Hepatocyte (in vitro differentiated cells): ENCODE measurements around the gene CSTPP1. TPM values are rescaled to one million over a fixed set of nuclear protein-coding genes. Genes with fewer than 3 reads are reported as not detected.

ENCODE experiments used
- DNase-seq: peaks from one replicate; pipeline ENCODE4 v3.0.0-alpha.2; 2016; ENCODE audit warnings: low spot score
- H2AFZ ChIP-seq: fragments of 200-600 bp; sonication (generic); 2 replicates; pipeline ENCODE4 v1.6.0; 2016; ENCODE audit warnings: antibody characterized with exemption, mild to moderate bottlenecking
- H3K27ac ChIP-seq: fragments of 200-600 bp; sonication (generic); 2 replicates; pipeline ENCODE4 v1.5.1; 2016; ENCODE audit warnings: mild to moderate bottlenecking
- H3K27me3 ChIP-seq: fragments of 200-600 bp; sonication (generic); 2 replicates; pipeline ENCODE4 v1.6.1; 2016
- H3K36me3 ChIP-seq: fragments of 200-600 bp; sonication (generic); replicated peaks from 2 replicates; pipeline ENCODE4 v1.5.1; 2016; ENCODE audit warnings: low read depth; ENCODE audit not compliant: insufficient read depth
- H3K4me1 ChIP-seq: fragments of 200-600 bp; sonication (generic); 2 replicates; pipeline ENCODE4 v1.5.1; 2016; ENCODE audit warnings: mild to moderate bottlenecking, moderate library complexity; ENCODE audit not compliant: insufficient read depth
- H3K4me2 ChIP-seq: fragments of 200-600 bp; sonication (generic); 2 replicates; pipeline ENCODE4 v1.6.0; 2016
- H3K4me3 ChIP-seq: fragments of 200-600 bp; sonication (generic); 2 replicates; pipeline ENCODE4 v1.5.1; 2016; ENCODE audit warnings: mild to moderate bottlenecking
- H3K79me2 ChIP-seq: fragments of 200-600 bp; sonication (generic); 2 replicates; pipeline ENCODE4 v1.6.0; 2017; ENCODE audit warnings: mild to moderate bottlenecking
- H3K9me2 ChIP-seq: fragments of 200-600 bp; sonication (generic); replicated peaks from 2 replicates; pipeline ENCODE4 v1.6.0; 2017; ENCODE audit warnings: mild to moderate bottlenecking; ENCODE audit not compliant: insufficient read depth
- H3K9me3 ChIP-seq: fragments of 200-600 bp; sonication (generic); 2 replicates; pipeline ENCODE4 v1.5.1; 2016; ENCODE audit warnings: low read depth, mild to moderate bottlenecking
- H4K20me1 ChIP-seq: fragments of 200-600 bp; sonication (generic); 2 replicates; pipeline ENCODE4 v1.6.0; 2016; ENCODE audit warnings: mild to moderate bottlenecking; ENCODE audit not compliant: insufficient read depth, poor library complexity, severe bottlenecking
- EZH2 ChIP-seq: fragments of 200-600 bp; sonication (generic); IDR thresholded peaks from 2 replicates; pipeline ENCODE4 v1.6.1; 2016; ENCODE audit warnings: antibody characterized with exemption, mild to moderate bottlenecking, borderline replicate concordance
- EZH2phosphoT487 ChIP-seq: fragments of 200-600 bp; sonication (generic); IDR thresholded peaks from one replicate; pipeline ENCODE4 v1.6.1; 2018; ENCODE audit warnings: antibody characterized with exemption, mild to moderate bottlenecking, low read depth, moderate library complexity; ENCODE audit not compliant: unreplicated experiment, severe bottlenecking
- WGBS: methylation state at CpG from one replicate; pipeline ENCODE4 v1.1.6; 2016; ENCODE audit warnings: low lambda C conversion rate; ENCODE audit errors: missing lambda C conversion rate; 5-methylcytosine and 5-hydroxymethylcytosine counted together
- polyA plus RNA-seq: library from polyadenylated mRNA; unstranded; fragments of >200 nt; fragmentation: Nextera tagmentation; extraction: Ambion mirVana; gene quantifications from 2 replicates; pipeline ENCODE4 v1.2.1, GENCODE V29; 2016
- total RNA-seq: library from RNA; depleted of rRNA; stranded (reverse); fragments of >200 nt; gene quantifications from 2 replicates; pipeline ENCODE4 v1.2.3, GENCODE V29; 2014
- TF ChIP-seq, protein P1 (sequence below): fragments of 200-600 bp; sonication (generic); IDR thresholded peaks from 2 replicates; pipeline ENCODE4 v1.5.1; 2016; ENCODE audit warnings: antibody characterized with exemption, mild to moderate bottlenecking; ENCODE audit not compliant: poor library complexity

Gene CSTPP1
- total and polyA plus RNA-seq, 2 experiments from 2014 or later, result 23.0 to 44.3 TPM

- Histone ChIP-seq H3K27ac (peak overlapping the region; percentile 89), H4K20me1 (no peaks in the 10 kb centered on the region), H3K4me3 (no peak overlapping the region), H2AFZ (no peak overlapping the region), H3K9me3 (no peaks in the 10 kb centered on the region), H3K4me1 (peaks cover 25% of the 10 kb centered on the region), H3K4me2 (peak overlapping the region; percentile 47), H3K27me3 (no peaks in the 10 kb centered on the region), H3K36me3 (no peaks in the 10 kb centered on the region), H3K79me2 (peaks cover 12% of the 10 kb centered on the region), H3K9me2 (no peaks in the 10 kb centered on the region)
- TF ChIP-seq EZH2 (no peak), EZH2phosphoT487 (no peak)
- TF ChIP-seq, protein P1, sequence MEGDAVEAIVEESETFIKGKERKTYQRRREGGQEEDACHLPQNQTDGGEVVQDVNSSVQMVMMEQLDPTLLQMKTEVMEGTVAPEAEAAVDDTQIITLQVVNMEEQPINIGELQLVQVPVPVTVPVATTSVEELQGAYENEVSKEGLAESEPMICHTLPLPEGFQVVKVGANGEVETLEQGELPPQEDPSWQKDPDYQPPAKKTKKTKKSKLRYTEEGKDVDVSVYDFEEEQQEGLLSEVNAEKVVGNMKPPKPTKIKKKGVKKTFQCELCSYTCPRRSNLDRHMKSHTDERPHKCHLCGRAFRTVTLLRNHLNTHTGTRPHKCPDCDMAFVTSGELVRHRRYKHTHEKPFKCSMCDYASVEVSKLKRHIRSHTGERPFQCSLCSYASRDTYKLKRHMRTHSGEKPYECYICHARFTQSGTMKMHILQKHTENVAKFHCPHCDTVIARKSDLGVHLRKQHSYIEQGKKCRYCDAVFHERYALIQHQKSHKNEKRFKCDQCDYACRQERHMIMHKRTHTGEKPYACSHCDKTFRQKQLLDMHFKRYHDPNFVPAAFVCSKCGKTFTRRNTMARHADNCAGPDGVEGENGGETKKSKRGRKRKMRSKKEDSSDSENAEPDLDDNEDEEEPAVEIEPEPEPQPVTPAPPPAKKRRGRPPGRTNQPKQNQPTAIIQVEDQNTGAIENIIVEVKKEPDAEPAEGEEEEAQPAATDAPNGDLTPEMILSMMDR, result no peak
- DNase-seq, result peak; percentile 4
- 36% methylated on average over 3 of the region's 3 CpGs for WGBS
Observed at GRCh38 chr11:46947399-46948077, 11.0 kb downstream of the CSTPP1 start.

DNA sequence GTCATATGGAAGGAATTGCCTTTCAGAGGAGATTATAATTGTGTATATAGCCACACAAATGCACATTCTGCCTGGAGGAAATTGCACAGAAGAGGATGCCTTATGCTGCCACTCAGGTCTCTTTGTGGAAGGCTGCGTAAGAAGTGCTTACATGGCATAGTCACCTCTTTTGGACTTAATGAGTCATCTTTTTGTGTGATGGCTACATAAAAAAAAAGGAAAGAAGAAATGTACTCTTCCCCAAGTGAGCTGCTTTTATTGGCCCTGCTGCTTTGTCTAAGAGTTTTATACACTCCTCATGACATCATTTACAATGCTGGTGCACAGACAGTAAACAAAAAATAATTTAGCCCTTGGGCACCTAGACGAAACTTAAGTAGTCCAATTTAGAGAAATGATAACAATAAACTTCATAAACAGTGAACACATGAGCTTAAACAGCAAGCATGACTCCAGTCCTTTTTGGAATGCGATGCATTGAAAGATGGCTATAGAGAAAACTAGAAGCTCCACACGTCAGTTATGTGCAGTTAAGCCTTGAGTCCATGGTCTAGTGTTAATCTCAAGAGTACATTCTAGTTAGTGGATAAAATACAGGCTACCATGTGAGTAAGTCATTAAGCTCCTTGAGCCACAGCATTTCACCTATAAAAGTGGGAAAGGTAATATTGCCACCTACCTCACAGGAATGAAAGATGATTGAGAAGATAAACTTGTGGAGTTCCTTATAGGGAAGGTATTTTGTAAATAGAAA lies 12.0 kb downstream of the CSTPP1 start:
- Histone ChIP-seq H3K27ac (peak overlapping the region; percentile 89), H3K36me3 (no peaks in the 10 kb centered on the region), H3K27me3 (no peaks in the 10 kb centered on the region), H3K4me3 (no peak overlapping the region), H3K9me3 (no peaks in the 10 kb centered on the region), H3K4me1 (peaks cover 25% of the 10 kb centered on the region), H3K79me2 (peaks cover 11% of the 10 kb centered on the region), H4K20me1 (no peaks in the 10 kb centered on the region), H3K9me2 (no peaks in the 10 kb centered on the region), H3K4me2 (peak overlapping the region; percentile 47), H2AFZ (no peak overlapping the region)
- TF ChIP-seq EZH2phosphoT487 (no peak), EZH2 (no peak)
- TF ChIP-seq, protein P1, result no peak
- peak; percentile 71 for DNase-seq
- 37% methylated on average over 4 of the region's 4 CpGs for WGBS

- no peaks in the 10 kb centered on the region for H3K27me3 ChIP-seq
- H3K4me1 ChIP-seq, result peaks cover 25% of the 10 kb centered on the region
- no peaks in the 10 kb centered on the region for H4K20me1 ChIP-seq
- H3K9me2 ChIP-seq, result no peaks in the 10 kb centered on the region
- no peak overlapping the region for H3K4me3 ChIP-seq
- no peaks in the 10 kb centered on the region for H3K9me3 ChIP-seq
- no peak overlapping the region for H2AFZ ChIP-seq
- H3K36me3 ChIP-seq, result no peaks in the 10 kb centered on the region
- TF ChIP-seq EZH2 (no peak), EZH2phosphoT487 (no peak)
- TF ChIP-seq, protein P1, result no peak
- peak overlapping the region; percentile 35 for H3K4me2 ChIP-seq
- H3K27ac ChIP-seq, result peak overlapping the region; percentile 89
- no peak for DNase-seq
- WGBS, result 55% methylated on average over 1 of the region's 1 CpG
- peaks cover 11% of the 10 kb centered on the region for H3K79me2 ChIP-seq
Observed at GRCh38 chr11:46949297-46949696, 12.7 kb downstream of the CSTPP1 start.
